NCI-H446 treated with DMSO at 0.1 percent for 48 hours (cell line): ENCODE measurements around the gene COQ8B.
"Not testable (repeated sequence)": the region's sequence is repeated elsewhere in the genome, so short reads cannot be mapped to it uniquely, and the experiment has no call there.

ENCODE experiments used
- DNase-seq: peaks from one replicate; lab custom pipeline; 2025; lab: John Stamatoyannopoulos, UW

Gene COQ8B

DNA sequence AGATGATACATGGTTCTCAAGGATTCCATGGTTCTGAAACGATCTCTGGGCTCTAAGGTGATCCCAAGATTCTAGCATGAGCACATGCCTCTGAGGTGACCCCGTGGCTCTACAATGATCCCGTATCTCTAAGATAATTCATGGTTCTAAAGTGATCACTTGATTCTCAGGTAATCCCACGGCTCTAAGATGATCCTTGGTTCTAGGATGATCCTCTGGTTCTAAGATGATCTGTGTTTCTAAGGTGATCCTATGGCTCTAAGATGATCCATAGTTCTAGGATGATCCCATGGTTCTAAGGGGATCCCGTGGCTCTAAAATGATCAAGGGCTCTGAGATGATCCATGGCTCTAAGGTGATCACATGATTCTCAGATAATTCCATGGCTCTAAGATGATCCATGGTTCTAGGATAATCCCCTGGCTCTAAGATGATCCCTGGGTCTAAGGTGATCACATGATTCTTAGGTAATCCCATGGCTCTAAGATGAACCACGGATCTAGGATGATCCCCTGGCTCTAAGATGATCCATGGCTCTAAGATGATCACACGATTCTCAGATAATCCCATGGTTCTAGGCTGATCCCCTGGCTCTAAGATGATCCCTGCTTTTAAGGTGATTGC is 47.6 kb downstream of the COQ8B start:
- no peak for DNase-seq

DNA sequence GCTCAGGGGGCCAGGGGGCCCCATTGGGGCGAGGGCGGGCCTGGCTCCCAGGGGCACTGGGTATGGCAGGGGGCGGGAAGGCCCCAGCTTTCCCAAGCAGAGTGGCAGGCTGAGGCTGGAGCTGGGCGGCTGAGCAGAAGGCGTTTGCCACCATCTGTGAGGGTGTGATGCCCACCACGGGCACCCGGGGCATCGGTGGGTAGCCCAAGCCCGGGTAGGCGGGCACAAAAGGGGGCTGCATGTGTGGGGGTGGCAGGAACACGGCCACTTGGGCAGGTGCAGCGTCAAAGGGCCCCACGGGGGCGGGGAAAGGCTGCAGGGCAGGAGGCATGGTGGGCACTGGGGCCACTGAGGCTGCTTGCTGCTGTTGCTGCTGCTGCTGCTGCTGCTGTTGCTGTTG is 49.1 kb downstream of the COQ8B start:
- no peak for DNase-seq

DNA sequence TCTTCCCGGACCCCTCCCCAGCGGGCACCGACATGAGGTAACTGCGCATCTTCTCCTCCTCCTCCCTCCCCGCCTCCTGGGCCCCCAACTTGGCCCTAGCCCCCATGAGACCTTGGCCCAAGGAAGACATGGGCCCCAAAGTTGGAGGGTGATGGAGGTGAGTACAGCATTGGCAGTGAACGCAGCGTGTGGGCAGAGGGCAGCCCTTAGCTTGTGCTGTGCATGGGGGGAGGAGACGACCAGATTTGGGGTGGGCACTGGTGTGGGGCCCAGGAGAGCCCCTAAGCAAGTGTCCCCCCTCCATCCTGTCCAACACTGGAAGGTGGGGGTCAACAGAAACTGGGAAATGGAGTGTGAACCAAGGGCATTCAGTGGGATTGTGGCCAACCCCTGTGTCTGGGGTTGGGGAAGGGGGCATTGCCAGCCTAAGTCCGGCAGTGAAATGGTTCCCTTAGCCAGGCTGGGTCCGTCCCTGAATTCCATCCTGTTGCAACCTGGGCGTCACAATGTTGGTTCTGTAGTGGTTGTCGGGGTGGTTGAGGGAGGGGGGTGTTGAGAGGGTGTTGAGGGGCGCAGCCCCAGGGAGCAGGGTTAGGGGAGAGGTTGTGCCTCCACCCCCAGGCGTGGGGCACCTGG is 49.8 kb downstream of the COQ8B start:
- no peak for DNase-seq

DNA sequence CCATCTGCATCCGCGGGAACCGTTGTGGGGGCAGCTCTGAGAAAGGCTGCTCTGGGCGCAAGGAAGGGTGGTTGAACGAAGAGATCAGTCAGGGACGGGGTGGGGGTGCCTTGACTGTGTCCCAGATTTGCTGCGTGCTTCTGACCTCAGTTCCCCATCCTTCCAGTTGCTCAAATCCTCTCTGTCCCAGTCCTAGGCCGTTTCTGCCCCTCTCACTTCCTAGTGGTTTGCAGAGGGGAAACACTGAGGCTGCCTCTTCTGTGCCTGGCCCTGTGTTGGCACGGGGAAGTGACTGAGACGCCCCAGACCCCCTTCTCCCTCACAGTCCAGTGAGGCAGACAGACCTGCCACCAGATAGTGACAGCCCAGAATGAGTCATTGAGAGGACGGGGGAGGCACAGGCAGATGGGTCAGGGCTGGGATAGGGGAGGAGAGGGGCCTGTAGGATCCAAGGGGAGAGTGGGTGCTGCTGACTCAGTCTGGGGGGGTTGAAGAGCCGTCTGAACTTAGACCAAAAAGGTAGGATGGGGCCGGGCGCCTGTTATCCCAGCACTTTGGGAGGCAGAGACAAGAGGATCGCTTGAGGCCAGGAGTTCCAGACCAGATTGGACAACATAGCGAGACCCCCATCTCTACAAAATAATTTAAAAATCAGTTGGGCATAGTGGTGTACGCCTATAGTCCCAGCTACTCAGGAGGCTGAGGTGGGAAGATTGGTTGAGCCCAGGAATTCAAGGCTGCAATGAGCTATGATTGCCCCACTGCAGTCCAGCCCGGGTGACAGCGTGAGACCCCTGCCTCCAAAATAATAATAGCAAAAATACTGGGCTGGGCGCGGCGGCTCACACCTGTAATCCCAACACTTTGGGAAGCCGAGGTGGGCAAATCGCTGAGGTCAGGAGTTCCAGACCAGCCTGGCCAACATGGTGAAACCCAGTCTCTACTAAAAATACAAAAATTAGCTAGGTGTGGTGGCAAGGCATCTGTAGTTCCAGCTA is 52.7 kb downstream of the COQ8B start:
- DNase-seq, result no peak

DNA sequence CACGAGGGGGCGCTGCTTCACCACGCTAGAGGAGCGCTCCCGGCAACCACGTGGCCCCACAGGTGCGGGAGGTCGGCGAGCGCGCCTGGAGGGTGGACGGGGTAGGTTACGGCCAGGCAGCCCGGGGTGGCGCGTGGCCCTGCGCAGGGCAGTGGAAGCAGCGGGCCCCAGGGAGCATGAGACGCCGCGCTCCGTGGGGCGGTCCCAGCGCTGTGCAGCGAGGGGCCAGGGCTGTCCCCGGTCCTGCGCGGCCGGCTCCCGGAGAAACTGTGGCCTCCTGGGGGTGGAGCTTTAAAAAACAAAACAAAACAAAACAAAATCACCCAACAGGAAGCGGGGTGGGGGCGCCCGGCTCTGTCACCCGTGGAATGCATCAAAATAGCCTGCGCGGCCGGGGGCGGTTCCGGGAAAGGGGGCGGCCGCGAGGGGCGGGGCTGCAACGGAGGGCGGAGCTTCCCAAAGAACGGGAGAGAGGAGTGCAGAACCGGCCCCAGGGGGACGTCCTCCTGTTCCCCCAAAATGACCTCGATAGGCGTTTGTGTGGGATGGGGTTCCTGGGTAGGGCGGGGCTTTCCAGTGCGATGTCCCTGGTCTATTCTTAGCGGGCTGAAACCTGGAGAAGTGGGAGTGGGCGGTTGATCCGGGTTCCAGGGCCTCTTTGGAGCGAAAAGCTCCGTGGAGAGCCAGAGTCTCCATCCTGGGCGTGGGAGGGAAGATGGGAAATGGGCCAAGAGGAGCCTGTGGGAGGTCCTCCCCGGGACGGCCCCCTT is 53.6 kb downstream of the COQ8B start:
- DNase-seq, result peak; percentile 33

DNA sequence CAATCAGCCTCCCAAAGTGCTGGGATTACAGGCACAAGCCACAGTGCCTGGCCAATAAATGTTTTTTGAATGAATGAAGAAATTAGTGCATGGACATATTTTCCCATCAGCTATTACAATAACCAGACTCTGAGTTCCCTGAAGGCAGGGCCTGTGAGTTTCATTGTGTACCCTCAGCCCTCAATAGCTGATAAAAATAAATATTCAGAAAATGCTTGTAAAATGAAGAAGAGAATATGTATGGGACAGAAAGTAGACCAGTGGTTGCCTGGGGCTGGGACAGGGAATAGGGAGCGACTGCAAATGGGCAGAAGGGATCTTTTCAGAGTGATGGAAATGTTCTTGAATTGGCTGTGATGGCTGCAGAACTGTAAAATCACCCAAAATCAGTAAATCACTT is 55.1 kb downstream of the COQ8B start:
- no peak for DNase-seq

DNA sequence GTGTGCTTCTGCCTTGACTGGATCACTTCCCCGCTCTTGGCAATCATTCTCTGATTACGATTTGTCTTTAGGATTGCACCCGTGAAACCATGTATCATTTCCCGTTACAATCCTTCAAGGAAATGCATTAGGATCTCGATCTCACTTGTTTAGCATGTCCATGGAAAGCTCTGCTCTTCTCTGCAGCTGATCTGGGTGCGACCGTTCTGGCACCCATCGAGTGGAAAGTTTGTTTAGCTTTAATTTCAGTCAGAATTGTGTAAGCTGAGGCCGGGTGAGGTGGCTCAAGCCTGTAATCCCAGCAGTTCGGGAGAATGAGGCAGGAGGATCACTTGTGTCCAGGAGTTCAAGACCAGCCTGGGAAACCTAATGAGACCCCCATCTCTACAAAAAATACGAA is 57.1 kb downstream of the COQ8B start:
- DNase-seq, result no peak

DNA sequence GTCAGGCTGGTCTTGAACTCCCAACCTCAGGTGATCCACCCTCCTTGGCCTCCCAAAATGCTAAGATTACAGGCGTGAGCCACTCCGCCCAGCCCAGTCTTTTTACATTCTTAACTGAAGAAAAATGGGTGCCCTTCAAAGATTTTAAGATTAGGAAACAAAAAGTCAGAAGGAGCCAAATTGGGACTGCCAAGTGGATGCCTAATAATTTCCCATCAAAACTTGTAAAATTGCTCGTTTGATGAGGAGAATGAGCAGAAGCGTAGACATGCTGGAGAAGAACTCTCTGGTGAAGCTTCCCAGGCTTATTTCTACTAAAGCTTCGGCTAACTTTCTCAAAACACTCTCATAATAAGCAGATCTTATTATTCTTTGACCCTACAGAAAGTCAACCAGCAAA is 57.6 kb downstream of the COQ8B start:
- DNase-seq, result no peak

DNA sequence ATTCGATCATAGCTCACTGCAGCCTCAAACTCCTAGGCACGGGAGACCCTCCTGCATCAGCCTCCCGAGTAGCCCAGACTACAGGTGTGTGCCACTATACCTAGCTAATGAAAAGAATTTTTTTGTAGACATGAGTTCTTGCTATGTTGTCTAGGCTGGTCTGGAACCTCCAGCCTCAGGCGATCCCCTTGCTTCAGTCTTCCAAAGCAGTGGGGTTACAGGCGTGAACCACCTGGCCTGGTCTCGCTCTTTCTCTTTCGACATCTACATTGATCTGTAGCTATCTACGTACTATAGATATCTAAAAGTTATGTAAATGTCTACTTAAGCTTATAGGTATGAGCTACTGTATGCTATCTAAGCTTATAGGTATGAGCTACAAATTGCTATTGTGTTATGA is 58.7 kb downstream of the COQ8B start:
- DNase-seq, result no peak

DNA sequence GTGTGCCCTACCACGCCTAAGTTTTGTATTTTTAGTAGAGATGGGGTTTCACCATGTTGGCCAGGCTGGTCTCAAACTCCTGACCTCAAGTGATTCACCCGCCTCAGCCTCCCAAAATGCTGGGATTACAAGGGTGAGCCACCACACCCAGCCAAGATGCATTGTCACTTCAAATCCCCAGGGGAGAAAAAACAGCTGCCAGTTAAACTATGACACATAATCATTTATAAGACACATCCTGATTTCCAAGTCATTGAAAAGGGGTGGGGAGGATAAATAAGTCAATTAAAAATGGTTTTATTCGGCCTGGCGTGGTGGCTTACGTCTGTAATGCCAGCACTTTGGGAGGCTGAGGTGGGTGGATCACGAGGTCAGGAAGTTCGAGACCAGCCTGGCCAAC is 61.0 kb downstream of the COQ8B start:
- not testable (repeated sequence) for DNase-seq

DNA sequence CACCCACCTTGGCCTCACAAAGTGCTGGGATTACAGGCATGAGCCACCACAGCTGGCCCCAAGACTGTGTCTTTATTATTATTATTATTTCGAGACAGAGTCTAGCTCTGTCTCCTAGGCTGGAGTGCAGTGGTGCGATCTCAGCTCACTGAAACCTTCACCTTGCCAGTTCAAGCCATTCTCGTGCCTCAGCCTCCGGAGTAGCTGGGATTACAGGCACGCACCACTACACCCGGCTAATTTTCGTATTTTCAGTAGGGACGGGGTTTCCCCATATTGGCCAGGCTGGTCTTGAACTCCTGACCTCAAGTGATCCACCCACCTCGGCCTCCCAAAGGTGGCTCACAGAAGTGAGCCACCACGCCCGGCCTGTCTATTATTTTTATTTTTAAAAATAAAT is 64.4 kb downstream of the COQ8B start:
- not testable (repeated sequence) for DNase-seq

DNA sequence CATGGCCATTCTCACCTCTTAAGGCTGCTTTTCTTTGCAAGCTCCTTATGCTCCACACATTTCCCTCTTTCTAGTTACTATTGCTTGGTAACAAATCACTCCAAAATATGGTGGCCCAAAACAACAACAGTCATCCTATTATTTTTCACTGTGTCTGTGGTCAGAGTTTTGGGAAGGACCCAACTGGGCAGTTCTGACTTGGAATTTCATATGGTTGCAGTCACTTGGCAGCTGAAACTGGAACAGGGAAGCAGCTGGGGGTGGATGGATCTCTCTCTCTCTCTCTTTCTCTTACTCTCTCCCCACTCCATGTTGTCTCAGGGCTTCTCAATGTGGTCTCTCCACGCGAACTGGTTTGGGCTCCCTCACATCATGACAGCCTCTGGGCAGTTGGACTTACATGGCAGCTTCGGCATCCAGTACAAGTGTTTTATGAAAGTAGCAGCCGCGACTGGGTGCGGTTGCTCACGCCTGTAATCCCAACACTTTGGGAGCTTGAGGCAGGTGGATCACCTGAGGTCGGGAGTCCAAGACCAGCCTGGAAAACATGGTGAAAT is 65.9 kb downstream of the COQ8B start:
- no peak for DNase-seq

DNA sequence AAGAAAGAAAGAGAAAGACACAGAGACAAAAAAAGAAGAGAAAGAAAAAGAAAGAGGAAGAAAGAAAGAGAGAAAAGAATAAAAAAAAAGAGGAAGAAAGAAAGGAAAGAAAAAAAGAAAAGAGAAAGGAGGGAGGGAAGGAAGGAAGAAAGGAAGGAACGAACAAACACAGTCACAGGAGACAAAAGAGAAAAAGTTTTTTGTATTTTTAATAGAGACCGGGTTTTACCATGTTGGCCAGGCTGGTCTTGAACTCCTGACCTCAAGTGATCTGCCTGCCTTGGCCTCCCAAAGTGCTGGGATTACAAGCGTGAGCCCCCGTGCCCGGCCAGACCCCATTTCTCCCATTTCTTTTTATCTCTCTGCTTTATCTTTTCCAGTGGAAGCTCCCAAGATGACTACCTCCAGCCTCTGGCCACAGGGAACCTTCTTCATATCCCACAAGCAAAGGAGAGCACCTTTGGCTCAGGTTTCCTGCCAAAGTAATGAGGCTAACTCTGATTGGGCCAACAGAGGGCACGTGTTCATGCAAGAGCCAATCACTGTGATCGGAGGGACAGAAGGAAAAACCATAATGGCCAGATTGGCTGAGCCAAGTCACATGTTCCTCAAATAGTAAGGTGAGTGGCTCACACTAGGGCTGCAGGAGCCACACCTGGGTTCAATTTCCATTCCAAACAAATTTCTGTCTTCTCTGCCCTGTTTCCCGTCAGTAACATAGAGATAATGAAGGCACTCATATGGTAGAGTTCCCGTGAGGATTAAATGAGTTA is 66.6 kb downstream of the COQ8B start:
- not testable (repeated sequence) for DNase-seq

DNA sequence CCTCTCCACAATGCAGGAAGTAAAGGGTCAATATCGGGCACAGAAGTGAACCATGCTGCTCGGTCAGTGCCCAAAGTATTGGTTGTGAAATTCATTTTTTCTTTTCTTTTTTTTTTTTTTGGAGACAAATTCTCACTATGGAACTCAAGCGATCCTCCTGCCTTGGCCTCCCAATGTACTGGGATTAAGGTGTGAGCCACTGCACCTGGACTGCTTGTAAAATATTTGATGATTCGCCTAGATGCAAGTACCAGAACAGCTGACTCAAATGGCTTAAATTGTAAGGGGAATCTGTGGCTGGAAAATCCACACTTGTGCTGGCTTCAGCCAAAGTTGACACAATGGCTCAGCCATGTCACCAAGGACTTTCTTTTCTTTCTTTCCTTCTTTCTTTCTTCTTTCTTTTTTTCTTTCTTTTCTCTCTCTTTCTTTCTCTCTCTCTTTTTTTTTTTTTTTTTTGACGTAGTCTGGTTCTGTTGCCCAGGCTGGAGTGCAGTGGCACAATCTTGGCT is 69.9 kb downstream of the COQ8B start:
- no peak for DNase-seq

DNA sequence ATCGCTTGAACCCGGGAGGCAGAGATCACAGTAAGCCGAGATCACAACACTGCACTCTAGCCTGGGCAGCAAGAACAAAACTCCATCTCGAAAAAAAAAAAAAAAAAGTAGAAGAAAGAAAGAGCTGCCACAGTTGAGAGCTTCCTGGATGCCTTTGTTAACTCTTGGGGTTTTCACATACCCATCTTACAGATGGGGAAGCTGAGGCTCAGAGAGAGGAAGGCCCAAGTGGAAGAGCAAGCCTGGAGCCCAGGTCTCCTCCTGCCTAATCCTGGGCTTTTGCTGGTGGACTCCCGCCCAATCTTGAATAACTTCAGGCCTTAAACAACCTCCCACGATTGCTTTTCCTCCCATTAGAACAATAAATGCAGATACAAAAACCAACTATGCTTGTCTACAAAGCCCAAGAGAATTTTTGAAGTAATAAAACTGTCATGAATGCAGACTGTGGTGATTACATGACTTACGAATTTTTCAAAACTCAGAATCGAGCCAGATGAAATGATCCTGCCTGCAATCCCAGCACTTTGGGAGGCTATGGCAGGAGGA is 73.9 kb downstream of the COQ8B start:
- no peak for DNase-seq

DNA sequence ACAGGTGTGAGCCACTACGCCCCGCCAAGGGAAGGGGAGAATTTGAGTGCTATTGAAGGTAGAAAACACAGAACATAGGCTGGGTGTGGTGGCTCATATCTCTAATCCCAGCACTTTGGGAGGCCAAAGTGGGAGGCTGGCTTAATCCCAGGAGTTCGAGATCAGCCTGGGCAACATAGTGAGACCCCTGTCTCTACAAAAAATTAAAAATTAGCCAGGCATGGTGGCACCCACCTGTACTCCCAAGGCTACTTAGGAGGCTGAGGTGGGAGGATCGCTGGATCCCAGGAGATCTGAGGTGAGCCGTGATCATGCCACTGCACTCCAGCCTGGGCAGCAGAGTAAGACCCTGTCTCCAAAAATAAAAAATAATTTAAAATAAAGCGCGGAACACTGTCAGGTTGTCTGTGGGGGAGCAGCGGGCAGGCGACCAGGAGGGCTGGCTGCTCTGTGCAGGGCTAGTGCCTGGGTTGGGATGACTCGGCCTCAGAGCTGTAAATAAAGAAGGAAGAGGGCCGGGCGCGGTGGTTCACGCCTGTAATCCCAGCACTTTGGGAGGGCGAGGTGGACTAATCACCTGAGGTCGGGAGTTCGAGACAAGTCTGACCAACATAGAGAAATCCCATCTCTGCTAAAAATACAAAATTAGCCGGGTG is 74.5 kb downstream of the COQ8B start:
- DNase-seq, result no peak
